ENCODE measurements around the gene CEP350.
A peak's percentile ranks its signal among the peaks of the same experiment; 100 is the strongest.

The CEP350 gene

GRCh38 chr1:180153032-180153431, 198.4 kb downstream of the CEP350 start:
- Histone ChIP-seq H3K4me3 (ENCODE audit: low read depth in 1 of 2, low read length in 2 of 2) (no peak overlapping the region), H3K9me3 (ENCODE audit: control insufficient read depth in 1 of 2, low read length in 2 of 2) (no peaks in the 10 kb centered on the region), H3K36me3 (ENCODE audit: control insufficient read depth in 1 of 2, insufficient read depth in 2 of 2, low read length in 2 of 2) (no peaks in the 10 kb centered on the region), H3K4me1 (ENCODE audit: control insufficient read depth in 1 of 2, insufficient read depth in 2 of 2, low read length in 2 of 2) (peaks cover 14 to 23% of the 10 kb centered on the region in 2 donors), H3K27me3 (ENCODE audit: low read depth, low read length) (no peaks in the 10 kb centered on the region), H3K27ac (ENCODE audit: low read length) (no peak overlapping the region)

GRCh38 chr1:180154003-180154324, 199.4 kb downstream of the CEP350 start:
- peak overlapping the region; percentile 83 to 97 for H3K4me3 ChIP-seq (ENCODE audit: low read depth in 1 of 2, low read length in 2 of 2)
- H3K9me3 ChIP-seq (ENCODE audit: control insufficient read depth in 1 of 2, low read length in 2 of 2), result no peaks in the 10 kb centered on the region
- no peaks in the 10 kb centered on the region for H3K27me3 ChIP-seq (ENCODE audit: low read depth, low read length)
- H3K4me1 ChIP-seq (ENCODE audit: control insufficient read depth in 1 of 2, insufficient read depth in 2 of 2, low read length in 2 of 2), result peaks cover 17 to 23% of the 10 kb centered on the region in 2 donors
- no peaks in the 10 kb centered on the region for H3K36me3 ChIP-seq (ENCODE audit: control insufficient read depth in 1 of 2, insufficient read depth in 2 of 2, low read length in 2 of 2)
- peak overlapping the region; percentile 83 for H3K27ac ChIP-seq (ENCODE audit: low read length)

DNA sequence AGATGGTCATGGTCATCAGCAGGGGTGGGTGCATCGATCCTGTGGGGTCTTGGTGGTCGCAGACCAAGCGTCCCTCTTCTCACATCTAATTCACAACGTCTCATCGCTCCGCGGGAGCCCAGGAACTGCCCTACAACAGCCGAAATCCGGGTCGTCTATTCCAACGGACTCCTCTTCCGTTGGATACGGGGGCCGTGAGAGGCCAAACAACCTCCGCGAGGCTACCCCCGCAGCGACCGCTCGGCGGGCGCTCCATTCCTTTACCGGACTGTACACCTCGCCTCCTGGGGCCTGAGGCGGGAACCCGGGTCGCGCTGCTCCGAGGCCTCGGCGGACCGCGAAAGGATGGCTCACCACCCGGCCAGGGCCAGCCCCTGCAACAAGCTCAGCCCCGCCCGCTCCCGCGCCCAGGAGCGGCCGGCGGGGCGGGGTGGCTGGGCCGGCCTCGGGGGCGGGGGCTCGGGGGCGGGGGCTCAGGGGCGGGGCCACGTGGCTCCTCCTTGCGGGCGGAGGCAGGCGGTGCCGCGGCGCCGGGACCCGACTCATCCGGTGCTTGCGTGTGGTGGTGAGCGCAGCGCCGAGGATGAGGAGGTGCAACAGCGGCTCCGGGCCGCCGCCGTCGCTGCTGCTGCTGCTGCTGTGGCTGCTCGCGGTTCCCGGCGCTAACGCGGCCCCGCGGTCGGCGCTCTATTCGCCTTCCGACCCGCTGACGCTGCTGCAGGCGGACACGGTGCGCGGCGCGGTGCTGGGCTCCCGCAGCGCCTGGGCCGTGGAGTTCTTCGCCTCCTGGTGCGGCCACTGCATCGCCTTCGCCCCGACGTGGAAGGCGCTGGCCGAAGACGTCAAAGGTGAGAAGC, 199.9 kb downstream of the CEP350 start, which contains the start of gene QSOX1:
TSS of gene QSOX1 (plus strand) at position 545 of the 857 bp plus-strand sequence. CDS start at position 584, 39 bp downstream.
- H3K36me3 ChIP-seq (ENCODE audit: control insufficient read depth in 1 of 2, insufficient read depth in 2 of 2, low read length in 2 of 2), result no peaks in the 10 kb centered on the region

GRCh38 chr1:180155182-180155682, 200.6 kb downstream of the CEP350 start:
- Histone ChIP-seq H3K4me1 (ENCODE audit: control insufficient read depth in 1 of 2, insufficient read depth in 2 of 2, low read length in 2 of 2) (peaks cover 18 to 23% of the 10 kb centered on the region in 2 donors), H3K9me3 (ENCODE audit: control insufficient read depth in 1 of 2, low read length in 2 of 2) (no peaks in the 10 kb centered on the region), H3K4me3 (ENCODE audit: low read depth in 1 of 2, low read length in 2 of 2) (peak overlapping the region; percentile 83), H3K27me3 (ENCODE audit: low read depth, low read length) (no peaks in the 10 kb centered on the region), H3K36me3 (ENCODE audit: control insufficient read depth in 1 of 2, insufficient read depth in 2 of 2, low read length in 2 of 2) (no peaks in the 10 kb centered on the region), H3K27ac (ENCODE audit: low read length) (peak overlapping the region; percentile 86)

More for the DNA sequence above, 199.9 kb downstream of the CEP350 start, which contains the start of gene QSOX1:
- no peaks in the 10 kb centered on the region for H3K9me3 ChIP-seq (ENCODE audit: control insufficient read depth in 1 of 2, low read length in 2 of 2)
- H3K4me3 ChIP-seq (ENCODE audit: low read depth in 1 of 2, low read length in 2 of 2), result peak within 1 kb of the TSS; percentile 83 to 97
- peaks cover 18 to 23% of the 10 kb centered on the region in 2 donors for H3K4me1 ChIP-seq (ENCODE audit: control insufficient read depth in 1 of 2, insufficient read depth in 2 of 2, low read length in 2 of 2)
- H3K27me3 ChIP-seq (ENCODE audit: low read depth, low read length), result no peaks in the 10 kb centered on the region
- peak within 1 kb of the TSS; percentile 86 for H3K27ac ChIP-seq (ENCODE audit: low read length)

GRCh38 chr1:180156201-180156600, 201.6 kb downstream of the CEP350 start:
- Histone ChIP-seq H3K4me1 (ENCODE audit: control insufficient read depth in 1 of 2, insufficient read depth in 2 of 2, low read length in 2 of 2) (peaks cover 18 to 23% of the 10 kb centered on the region in 2 donors), H3K27me3 (ENCODE audit: low read depth, low read length) (no peaks in the 10 kb centered on the region), H3K9me3 (ENCODE audit: control insufficient read depth in 1 of 2, low read length in 2 of 2) (no peaks in the 10 kb centered on the region), H3K36me3 (ENCODE audit: control insufficient read depth in 1 of 2, insufficient read depth in 2 of 2, low read length in 2 of 2) (no peaks in the 10 kb centered on the region), H3K27ac (ENCODE audit: low read length) (peak overlapping the region; percentile 86), H3K4me3 (ENCODE audit: low read depth in 1 of 2, low read length in 2 of 2) (peak overlapping the region; percentile 83)

DNA sequence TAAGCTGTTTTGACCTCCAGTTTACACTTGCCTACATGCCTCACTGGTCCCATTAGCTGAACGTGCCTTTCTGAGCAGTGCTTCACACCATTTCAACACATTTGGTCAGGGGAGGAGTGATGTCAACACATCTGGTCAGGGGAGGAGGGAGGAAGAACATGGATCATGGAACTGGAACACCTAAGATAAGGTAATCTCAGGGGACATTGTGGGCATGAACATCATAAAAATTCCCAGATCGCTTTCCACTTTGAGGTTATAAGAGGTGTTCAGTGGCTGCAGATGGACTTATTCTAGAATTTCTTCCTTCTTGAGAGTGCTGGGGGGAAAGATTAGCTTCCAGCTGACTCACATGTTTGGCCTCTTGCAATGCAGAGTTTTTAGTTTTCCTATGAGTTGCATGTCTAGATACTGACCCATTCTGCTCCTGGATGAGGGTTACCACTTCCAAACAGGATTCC, 202.1 kb downstream of the CEP350 start:
- Histone ChIP-seq H3K27me3 (ENCODE audit: low read depth, low read length) (no peaks in the 10 kb centered on the region), H3K9me3 (ENCODE audit: control insufficient read depth in 1 of 2, low read length in 2 of 2) (no peaks in the 10 kb centered on the region), H3K36me3 (ENCODE audit: control insufficient read depth in 1 of 2, insufficient read depth in 2 of 2, low read length in 2 of 2) (no peaks in the 10 kb centered on the region), H3K4me1 (ENCODE audit: control insufficient read depth in 1 of 2, insufficient read depth in 2 of 2, low read length in 2 of 2) (peaks cover 18 to 23% of the 10 kb centered on the region in 2 donors), H3K4me3 (ENCODE audit: low read depth in 1 of 2, low read length in 2 of 2) (peak overlapping the region; percentile 83), H3K27ac (ENCODE audit: low read length) (peak overlapping the region; percentile 86)

DNA sequence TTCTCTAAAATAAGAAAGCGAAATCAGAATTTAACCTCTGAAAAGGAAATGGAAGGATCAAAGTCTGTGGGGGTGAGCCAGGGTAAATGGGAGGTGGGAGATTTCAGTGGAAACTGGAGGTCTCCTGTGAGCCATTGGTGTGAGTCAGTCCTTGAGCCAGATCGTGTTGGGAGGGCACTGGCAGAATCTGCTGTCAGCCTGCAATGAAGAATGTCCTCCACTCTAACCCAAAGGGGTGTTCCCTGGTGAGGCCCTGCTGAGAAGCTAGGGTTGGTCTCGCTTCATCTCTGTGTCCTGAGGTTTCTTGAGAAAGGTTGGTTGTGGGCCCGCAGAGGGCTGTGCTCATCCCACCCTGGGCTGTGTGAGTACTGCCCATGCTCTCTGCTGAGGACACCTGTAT, 202.5 kb downstream of the CEP350 start:
- H3K4me3 ChIP-seq (ENCODE audit: low read depth in 1 of 2, low read length in 2 of 2), result peak overlapping the region in 1 of 2 donors; percentile 83
- H3K27ac ChIP-seq (ENCODE audit: low read length), result peak overlapping the region; percentile 86
- peaks cover 18 to 23% of the 10 kb centered on the region in 2 donors for H3K4me1 ChIP-seq (ENCODE audit: control insufficient read depth in 1 of 2, insufficient read depth in 2 of 2, low read length in 2 of 2)

GRCh38 chr1:180157576-180158057, 203.0 kb downstream of the CEP350 start:
- H3K36me3 ChIP-seq (ENCODE audit: control insufficient read depth in 1 of 2, insufficient read depth in 2 of 2, low read length in 2 of 2), result no peaks in the 10 kb centered on the region
- peaks cover 18 to 23% of the 10 kb centered on the region in 2 donors for H3K4me1 ChIP-seq (ENCODE audit: control insufficient read depth in 1 of 2, insufficient read depth in 2 of 2, low read length in 2 of 2)
- H3K4me3 ChIP-seq (ENCODE audit: low read depth in 1 of 2, low read length in 2 of 2), result peak overlapping the region in 1 of 2 donors; percentile 83
- H3K27me3 ChIP-seq (ENCODE audit: low read depth, low read length), result no peaks in the 10 kb centered on the region
- peak overlapping the region; percentile 86 for H3K27ac ChIP-seq (ENCODE audit: low read length)
- no peaks in the 10 kb centered on the region for H3K9me3 ChIP-seq (ENCODE audit: control insufficient read depth in 1 of 2, low read length in 2 of 2)

More for the DNA sequence above, 202.5 kb downstream of the CEP350 start:
- H3K27me3 ChIP-seq (ENCODE audit: low read depth, low read length), result no peaks in the 10 kb centered on the region
- H3K36me3 ChIP-seq (ENCODE audit: control insufficient read depth in 1 of 2, insufficient read depth in 2 of 2, low read length in 2 of 2), result no peaks in the 10 kb centered on the region
- H3K9me3 ChIP-seq (ENCODE audit: control insufficient read depth in 1 of 2, low read length in 2 of 2), result no peaks in the 10 kb centered on the region

DNA sequence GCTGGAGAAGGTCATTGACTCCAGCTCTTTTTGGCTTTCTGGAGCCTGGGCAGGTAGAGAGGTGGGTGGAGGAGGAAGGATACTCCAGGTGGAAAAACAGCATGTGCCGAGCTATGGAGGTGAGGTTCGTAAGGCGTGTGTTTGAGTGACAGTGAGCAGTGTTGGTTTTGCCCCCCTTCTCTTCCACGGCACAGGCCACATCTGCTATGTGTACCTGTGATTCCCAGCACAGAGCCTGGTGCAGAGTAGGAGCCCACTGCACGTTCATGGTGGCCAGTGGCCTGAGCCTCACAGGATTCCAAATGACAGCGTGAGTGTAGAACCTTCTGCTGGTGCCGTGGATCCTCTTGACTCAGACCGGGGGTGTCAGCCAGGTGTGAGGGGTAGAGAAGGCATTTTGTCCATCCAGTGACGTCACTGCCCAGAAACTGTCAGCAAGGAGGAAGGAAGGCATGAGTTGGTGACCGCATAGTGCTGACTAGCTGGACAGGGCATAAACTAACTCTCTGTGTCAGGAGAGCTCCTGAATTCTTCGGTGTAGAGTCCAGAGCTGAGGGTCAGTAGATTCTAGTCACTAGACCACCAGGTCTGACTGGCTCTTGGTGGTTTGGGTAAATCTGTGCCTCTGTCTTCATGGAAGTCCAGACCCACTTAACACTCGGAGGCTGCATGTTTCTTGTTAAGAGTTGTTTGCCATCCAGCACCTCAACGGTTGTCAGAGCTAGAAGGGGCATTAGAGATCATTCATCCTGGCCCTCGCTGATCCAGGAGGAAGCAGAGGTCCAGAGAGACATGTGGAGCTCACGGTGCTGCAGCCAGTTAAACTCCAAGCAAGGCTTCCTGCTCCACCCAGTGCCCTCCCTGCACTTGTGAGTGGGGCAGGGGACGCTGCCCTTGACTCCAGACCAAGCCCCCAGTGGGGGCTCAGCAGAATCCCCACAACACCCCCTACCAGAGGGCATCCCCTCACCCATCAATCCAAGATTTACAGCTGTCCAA, 203.8 kb downstream of the CEP350 start:
- peaks cover 18 to 23% of the 10 kb centered on the region in 2 donors for H3K4me1 ChIP-seq (ENCODE audit: control insufficient read depth in 1 of 2, insufficient read depth in 2 of 2, low read length in 2 of 2)
- H3K9me3 ChIP-seq (ENCODE audit: control insufficient read depth in 1 of 2, low read length in 2 of 2), result no peaks in the 10 kb centered on the region
- H3K27me3 ChIP-seq (ENCODE audit: low read depth, low read length), result no peaks in the 10 kb centered on the region
- no peak overlapping the region for H3K4me3 ChIP-seq (ENCODE audit: low read depth in 1 of 2, low read length in 2 of 2)
- H3K27ac ChIP-seq (ENCODE audit: low read length), result peak overlapping the region; percentile 34
- H3K36me3 ChIP-seq (ENCODE audit: control insufficient read depth in 1 of 2, insufficient read depth in 2 of 2, low read length in 2 of 2), result no peaks in the 10 kb centered on the region

GRCh38 chr1:180160357-180160756, 205.7 kb downstream of the CEP350 start:
- H3K27me3 ChIP-seq (ENCODE audit: low read depth, low read length), result no peaks in the 10 kb centered on the region
- H3K9me3 ChIP-seq (ENCODE audit: control insufficient read depth in 1 of 2, low read length in 2 of 2), result no peaks in the 10 kb centered on the region
- H3K27ac ChIP-seq (ENCODE audit: low read length), result no peak overlapping the region
- peaks cover 12 to 17% of the 10 kb centered on the region in 2 donors for H3K4me1 ChIP-seq (ENCODE audit: control insufficient read depth in 1 of 2, insufficient read depth in 2 of 2, low read length in 2 of 2)
- H3K36me3 ChIP-seq (ENCODE audit: control insufficient read depth in 1 of 2, insufficient read depth in 2 of 2, low read length in 2 of 2), result no peaks in the 10 kb centered on the region
- H3K4me3 ChIP-seq (ENCODE audit: low read depth in 1 of 2, low read length in 2 of 2), result no peak overlapping the region
